CD4-positive, alpha-beta memory T cell (primary cell): ENCODE measurements around the gene BMP4. TPM values are rescaled to one million over a fixed set of nuclear protein-coding genes. Genes with fewer than 3 reads are reported as not detected.

Experiments
- CTCF ChIA-PET: fragments of 350-600 bp; sonication (Branson Sonifier 250); formaldehyde crosslinking; loops from one replicate; lab custom pipeline; 2021; ENCODE audit warnings: inconsistent platforms; ENCODE audit not compliant: partially characterized antibody; lab: Charles Lee
- POLR2A ChIA-PET: fragments of 350-600 bp; sonication (Branson Sonifier 250); formaldehyde crosslinking; loops from one replicate; lab custom pipeline; 2021; ENCODE audit not compliant: partially characterized antibody; lab: Charles Lee
- DNase-seq, 5 donors: peaks; one replicate each; pipeline versions ENCODE4 v3.0.0 to v3.0.0-alpha.2; 2020 to 2022; ENCODE audit warnings: mixed read lengths in 1 of 5
- H3K27ac ChIP-seq: one replicate; pipeline ENCODE4 v1.7.0; 2013; ENCODE audit warnings: low read depth, low read length
- H3K27me3 ChIP-seq: 2 replicates; pipeline ENCODE4 v1.7.0; 2013; ENCODE audit warnings: mild to moderate bottlenecking, low read length, moderate library complexity; ENCODE audit not compliant: insufficient read depth
- H3K36me3 ChIP-seq: 2 replicates; pipeline ENCODE4 v1.7.0; 2013; ENCODE audit warnings: mild to moderate bottlenecking, low read length, moderate library complexity; ENCODE audit not compliant: insufficient read depth
- H3K4me1 ChIP-seq: 2 replicates; pipeline ENCODE4 v1.7.0; 2013; ENCODE audit warnings: mild to moderate bottlenecking, low read length, moderate library complexity; ENCODE audit not compliant: insufficient read depth
- H3K4me3 ChIP-seq, 2 donors: one replicate each; pipeline ENCODE4 v1.7.0; 2013; ENCODE audit warnings: low read length in 2 of 2, mild to moderate bottlenecking in 1 of 2
- H3K9me3 ChIP-seq, 2 donors: one replicate each; pipeline ENCODE4 v1.7.0; 2013; ENCODE audit warnings: low read length in 2 of 2, control low read depth in 1 of 2; ENCODE audit not compliant: control insufficient read depth in 1 of 2
- H3K27ac Mint-ChIP-seq, 7 donors: one replicate each; pipeline ENCODE4 v1.8.0; 2020 to 2021; ENCODE audit warnings: mixed read lengths in 7 of 7, mild to moderate bottlenecking in 6 of 7, inconsistent platforms in 3 of 7, moderate library complexity in 3 of 7
- H3K27me3 Mint-ChIP-seq, 2 donors: one replicate each; pipeline ENCODE4 v1.8.0; 2020 to 2021; ENCODE audit warnings: mixed read lengths in 2 of 2
- H3K36me3 Mint-ChIP-seq, 2 donors: one replicate each; pipeline ENCODE4 v1.8.0; 2020 to 2021; ENCODE audit warnings: mixed read lengths in 2 of 2, inconsistent platforms in 1 of 2, mild to moderate bottlenecking in 1 of 2
- H3K4me1 Mint-ChIP-seq, 4 donors: one replicate each; pipeline ENCODE4 v1.8.0; 2020 to 2021; ENCODE audit warnings: mixed read lengths in 4 of 4, mild to moderate bottlenecking in 1 of 4
- H3K4me3 Mint-ChIP-seq, 8 donors: one replicate each; pipeline ENCODE4 v1.8.0; 2020 to 2021; ENCODE audit warnings: mixed read lengths in 8 of 8, mild to moderate bottlenecking in 7 of 8, moderate library complexity in 6 of 8, inconsistent platforms in 3 of 8
- H3K9me3 Mint-ChIP-seq, 8 donors: one replicate each; pipeline ENCODE4 v1.8.0; 2020 to 2021; ENCODE audit warnings: mixed read lengths in 8 of 8, mild to moderate bottlenecking in 5 of 8, inconsistent platforms in 3 of 8, moderate library complexity in 1 of 8
- intact Hi-C: fragments of 100-400 bp; cut with micrococcal nuclease; formaldehyde crosslinking; loops from one replicate; pipeline ENCODE4 v1.15.1; 2023
- polyA plus RNA-seq, 2 donors: library from polyadenylated mRNA; unstranded; fragments of 300-500 nt; fragmentation: Illumina TruSeq; gene quantifications; one replicate each; pipeline ENCODE4 v1.2.3, GENCODE V29; 2021
- total RNA-seq, 2 experiments: library from RNA; stranded (reverse); gene quantifications; one replicate each; pipeline ENCODE4 v1.2.3, GENCODE V29; 2021

Gene BMP4
- total and polyA plus RNA-seq, 4 experiments from 2014 or later, result 1.1 to 2.8 (median 2.2) TPM; not detected in 1

DNA sequence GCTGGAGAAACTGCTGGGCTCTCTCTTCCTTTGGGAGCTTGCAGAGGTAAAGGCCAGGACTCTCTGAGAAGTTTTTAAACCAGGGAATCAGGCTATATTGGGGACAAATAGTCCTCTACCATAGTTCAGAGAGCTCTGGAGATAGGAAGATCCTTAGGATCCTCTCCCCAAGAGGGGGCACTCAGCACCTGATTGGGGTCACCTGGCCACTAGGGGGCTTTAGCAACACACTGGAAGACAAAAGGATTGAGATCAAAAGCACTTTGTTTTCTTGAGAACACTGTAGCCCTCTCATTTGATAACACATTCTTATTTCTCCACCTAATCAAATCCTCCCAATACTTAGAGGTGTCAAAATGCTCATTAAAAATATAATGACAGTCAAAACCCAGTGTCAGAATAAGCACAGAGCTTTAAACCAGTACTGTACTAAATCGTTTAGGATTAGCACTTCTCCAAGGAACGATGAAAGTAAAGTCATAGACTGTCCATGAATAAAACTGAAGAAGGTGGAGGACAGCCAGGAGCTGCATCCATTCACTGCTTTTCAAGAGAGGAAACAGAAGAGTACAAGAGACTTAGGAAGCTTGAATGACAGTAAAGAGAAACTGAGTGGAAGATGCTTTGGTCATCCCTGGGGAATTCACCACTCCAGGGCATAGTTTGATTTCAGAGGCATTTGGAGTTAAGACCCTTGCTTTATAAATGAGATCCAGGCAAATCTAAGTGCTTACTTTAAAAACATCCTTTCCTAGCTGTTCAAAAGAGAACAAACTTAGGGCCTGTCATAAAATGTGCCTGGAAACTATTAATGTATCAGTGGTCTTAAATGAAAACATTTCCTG, 26.5 kb downstream of the BMP4 start:
- CTCF ChIA-PET, result interaction anchor here (0.7 to 2.1 kb wide), 7 partner anchors 9 to 418 kb away, joined by 3 to 13 read pairs (median 4); partner anchors contain the start of gene BMP4
- H3K9me3 Mint-ChIP-seq, result no peaks in the 10 kb centered on the region
- intact Hi-C loops, result loop anchor here (1.0 to 5.0 kb wide), 2 partner anchors 71 to 417 kb away; no protein-coding TSS in a partner anchor
- H3K27me3 Mint-ChIP-seq, result peaks cover 3 to 8% of the 10 kb centered on the region in 2 donors
- H3K36me3 Mint-ChIP-seq, result no peaks in the 10 kb centered on the region
- Histone ChIP-seq H3K4me3 (no peak overlapping the region), H3K27me3 (no peaks in the 10 kb centered on the region), H3K27ac (no peak overlapping the region), H3K4me1 (no peaks in the 10 kb centered on the region), H3K9me3 (no peaks in the 10 kb centered on the region), H3K36me3 (no peaks in the 10 kb centered on the region)
- no peak overlapping the region for H3K4me3 Mint-ChIP-seq
- POLR2A ChIA-PET, result no interaction called here
- no peaks in the 10 kb centered on the region for H3K4me1 Mint-ChIP-seq
- DNase-seq, result peak in 2 of 5 donors; percentile 8 to 12
- H3K27ac Mint-ChIP-seq, result no peak overlapping the region

DNA sequence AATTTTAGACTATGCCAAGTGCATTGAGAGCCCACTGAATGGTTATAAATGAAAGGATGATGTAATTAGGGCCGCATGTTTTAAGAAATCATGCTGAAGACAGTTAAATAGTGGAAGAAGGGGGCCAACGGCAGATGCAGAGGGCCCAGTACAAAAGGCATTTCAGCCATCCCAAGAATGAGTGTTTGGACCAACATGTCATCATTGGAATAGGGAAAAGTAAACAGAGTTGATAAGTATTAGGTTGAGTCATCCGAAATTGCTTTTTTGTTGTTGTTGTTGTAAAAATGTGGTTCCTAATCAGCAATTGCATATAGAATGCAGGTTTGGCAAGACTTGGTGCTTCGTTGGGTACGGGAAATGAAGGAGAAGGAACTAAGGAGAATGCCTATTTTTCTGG, 29.5 kb downstream of the BMP4 start:
- ChIA-PET CTCF (no interaction called here), POLR2A (no interaction called here)
- Mint-ChIP-seq H3K4me1 (no peaks in the 10 kb centered on the region), H3K27ac (no peak overlapping the region), H3K27me3 (peaks cover 3 to 10% of the 10 kb centered on the region in 2 donors), H3K36me3 (no peaks in the 10 kb centered on the region), H3K4me3 (no peak overlapping the region), H3K9me3 (no peaks in the 10 kb centered on the region)
- no peaks in the 10 kb centered on the region for H3K9me3 ChIP-seq
- intact Hi-C loops, result no loop called here
- H3K27ac ChIP-seq, result no peak overlapping the region
- no peaks in the 10 kb centered on the region for H3K36me3 ChIP-seq
- DNase-seq, result no peak
- H3K4me1 ChIP-seq, result no peaks in the 10 kb centered on the region
- no peaks in the 10 kb centered on the region for H3K27me3 ChIP-seq
- H3K4me3 ChIP-seq, result no peak overlapping the region

DNA sequence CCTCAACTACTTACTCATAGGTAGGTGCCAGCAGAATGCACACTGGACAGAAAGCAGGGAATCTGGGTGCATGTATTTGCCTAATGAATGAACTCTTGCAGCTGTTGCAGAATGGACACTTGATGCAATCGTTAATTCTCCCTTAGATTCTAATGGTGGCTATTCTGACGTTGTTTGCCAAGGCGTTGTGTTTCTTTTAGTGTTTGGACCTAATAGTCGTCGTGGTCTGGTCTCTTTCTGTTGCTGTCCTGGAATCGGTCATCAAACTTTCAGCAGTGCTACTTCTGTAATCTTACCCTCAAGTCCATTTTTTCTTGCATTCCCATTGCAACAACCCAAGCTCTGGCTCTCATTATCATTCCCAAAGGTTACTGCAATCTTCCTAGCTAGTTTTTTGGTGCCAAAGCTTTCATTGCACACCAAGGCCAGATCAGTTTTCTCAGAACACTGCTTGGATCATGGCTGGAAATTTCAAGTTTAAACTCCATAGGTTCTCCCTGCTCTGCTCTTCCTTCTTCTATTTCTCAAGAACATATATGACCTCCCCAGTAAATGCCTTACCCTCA, 31.3 kb downstream of the BMP4 start:
- intact Hi-C loops, result no loop called here
- Mint-ChIP-seq H3K4me1 (no peaks in the 10 kb centered on the region), H3K36me3 (no peaks in the 10 kb centered on the region), H3K9me3 (no peaks in the 10 kb centered on the region), H3K27me3 (peaks cover 3 to 10% of the 10 kb centered on the region in 2 donors), H3K4me3 (no peak overlapping the region), H3K27ac (no peak overlapping the region)
- H3K36me3 ChIP-seq, result no peaks in the 10 kb centered on the region
- no peaks in the 10 kb centered on the region for H3K9me3 ChIP-seq
- no peak overlapping the region for H3K27ac ChIP-seq
- H3K4me1 ChIP-seq, result no peaks in the 10 kb centered on the region
- CTCF ChIA-PET, result interaction anchor here (0.7 kb wide), 1 partner anchor 9 kb away, joined by 3 read pairs; no protein-coding TSS in a partner anchor
- no peak for DNase-seq
- no peaks in the 10 kb centered on the region for H3K27me3 ChIP-seq
- no peak overlapping the region for H3K4me3 ChIP-seq
- POLR2A ChIA-PET, result no interaction called here

DNA sequence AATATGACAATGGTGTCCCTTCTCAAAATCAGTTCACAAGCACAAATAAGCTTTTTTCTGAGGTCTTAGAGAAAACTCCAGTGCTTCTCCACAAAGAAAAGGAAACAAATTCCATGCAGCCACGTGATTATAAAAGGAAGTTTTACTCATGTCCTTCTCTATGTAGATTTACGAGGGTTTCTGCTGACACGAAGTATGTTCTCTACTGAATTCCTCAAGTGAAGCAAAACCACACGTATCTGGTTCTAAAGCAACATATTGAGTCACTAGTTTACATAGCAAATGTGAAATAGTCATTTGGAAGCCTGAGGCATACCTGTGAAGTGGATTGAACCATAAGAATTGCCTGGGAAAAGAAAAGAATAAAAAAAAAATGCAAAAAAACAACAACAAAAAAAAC, 31.9 kb downstream of the BMP4 start:
- CTCF ChIA-PET, result no interaction called here
- intact Hi-C loops, result no loop called here

DNA sequence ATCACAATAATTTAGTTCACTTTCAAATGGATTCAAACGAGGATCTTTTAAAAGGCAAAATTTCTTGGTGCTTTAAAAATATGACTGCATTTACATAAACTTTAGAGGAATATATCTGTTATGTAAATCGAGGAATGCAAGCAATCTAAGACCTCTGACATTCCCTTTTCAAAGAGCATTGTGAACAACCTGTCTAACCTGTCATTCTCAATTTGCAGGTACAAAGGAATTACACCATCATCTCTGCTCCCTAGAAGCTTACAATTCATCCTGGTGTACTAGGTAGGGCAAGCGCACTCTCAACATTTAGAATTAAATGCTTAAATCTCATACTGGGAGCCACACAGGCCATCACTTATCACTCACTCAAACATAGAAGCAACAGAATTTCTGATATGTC, 35.6 kb downstream of the BMP4 start:
- Histone ChIP-seq H3K27me3 (no peaks in the 10 kb centered on the region), H3K9me3 (no peaks in the 10 kb centered on the region), H3K4me1 (no peaks in the 10 kb centered on the region), H3K27ac (no peak overlapping the region), H3K4me3 (no peak overlapping the region), H3K36me3 (no peaks in the 10 kb centered on the region)
- no peaks in the 10 kb centered on the region for H3K4me1 Mint-ChIP-seq
- CTCF ChIA-PET, result interaction anchor here (2.2 kb wide), 1 partner anchor 9 kb away, joined by 11 read pairs; no protein-coding TSS in a partner anchor
- intact Hi-C loops, result no loop called here
- no peak for DNase-seq
- no peak overlapping the region for H3K4me3 Mint-ChIP-seq
- H3K27me3 Mint-ChIP-seq, result peaks cover 3 to 6% of the 10 kb centered on the region in 2 donors
- H3K9me3 Mint-ChIP-seq, result peaks cover 0 to 2% (median 0%) of the 10 kb centered on the region in 8 donors
- no peak overlapping the region for H3K27ac Mint-ChIP-seq
- H3K36me3 Mint-ChIP-seq, result no peaks in the 10 kb centered on the region
- POLR2A ChIA-PET, result no interaction called here

More for the DNA sequence above, 31.9 kb downstream of the BMP4 start:
- no peak overlapping the region for H3K27ac Mint-ChIP-seq
- DNase-seq, result no peak
- POLR2A ChIA-PET, result no interaction called here
- H3K4me1 ChIP-seq, result no peaks in the 10 kb centered on the region
- no peaks in the 10 kb centered on the region for H3K36me3 Mint-ChIP-seq
- no peaks in the 10 kb centered on the region for H3K9me3 Mint-ChIP-seq
- H3K4me1 Mint-ChIP-seq, result no peaks in the 10 kb centered on the region
- H3K27me3 Mint-ChIP-seq, result peaks cover 3 to 10% of the 10 kb centered on the region in 2 donors
- no peak overlapping the region for H3K4me3 ChIP-seq
- no peak overlapping the region for H3K4me3 Mint-ChIP-seq
- no peaks in the 10 kb centered on the region for H3K9me3 ChIP-seq
- no peaks in the 10 kb centered on the region for H3K36me3 ChIP-seq
- H3K27me3 ChIP-seq, result no peaks in the 10 kb centered on the region
- H3K27ac ChIP-seq, result no peak overlapping the region

DNA sequence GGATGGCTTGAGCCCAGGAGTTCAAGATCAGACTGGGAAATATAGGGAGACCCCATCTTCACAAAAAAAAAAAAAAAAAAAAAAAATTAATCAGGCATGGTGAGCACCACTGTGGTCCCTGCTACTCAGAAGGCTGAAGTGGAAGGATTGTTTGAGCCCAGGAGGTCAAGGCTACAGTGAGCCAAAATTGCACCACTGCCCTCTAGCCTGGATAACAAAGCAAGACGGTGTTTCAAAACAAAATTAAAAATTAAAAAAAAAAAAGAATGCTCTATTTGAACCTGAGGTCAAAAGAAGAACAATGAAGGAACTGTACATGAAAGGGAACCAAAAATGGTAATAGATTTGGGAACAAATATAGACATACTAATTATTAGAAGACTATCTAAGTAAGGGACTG, 40.4 kb downstream of the BMP4 start:
- ChIA-PET CTCF (interaction anchor here (0.7 kb wide), 1 partner anchor 174 kb away, joined by 5 read pairs; no protein-coding TSS in a partner anchor), POLR2A (no interaction called here)
- no peaks in the 10 kb centered on the region for H3K4me1 Mint-ChIP-seq
- Histone ChIP-seq H3K27me3 (no peaks in the 10 kb centered on the region), H3K36me3 (no peaks in the 10 kb centered on the region), H3K27ac (no peak overlapping the region), H3K9me3 (no peaks in the 10 kb centered on the region), H3K4me1 (no peaks in the 10 kb centered on the region), H3K4me3 (no peak overlapping the region)
- no peak overlapping the region for H3K4me3 Mint-ChIP-seq
- intact Hi-C loops, result no loop called here
- H3K27ac Mint-ChIP-seq, result no peak overlapping the region
- H3K27me3 Mint-ChIP-seq, result peaks cover 0 to 4% of the 10 kb centered on the region in 2 donors
- H3K36me3 Mint-ChIP-seq, result no peaks in the 10 kb centered on the region
- H3K9me3 Mint-ChIP-seq, result peaks cover 0 to 10% (median under 1%) of the 10 kb centered on the region in 8 donors
- no peak for DNase-seq

DNA sequence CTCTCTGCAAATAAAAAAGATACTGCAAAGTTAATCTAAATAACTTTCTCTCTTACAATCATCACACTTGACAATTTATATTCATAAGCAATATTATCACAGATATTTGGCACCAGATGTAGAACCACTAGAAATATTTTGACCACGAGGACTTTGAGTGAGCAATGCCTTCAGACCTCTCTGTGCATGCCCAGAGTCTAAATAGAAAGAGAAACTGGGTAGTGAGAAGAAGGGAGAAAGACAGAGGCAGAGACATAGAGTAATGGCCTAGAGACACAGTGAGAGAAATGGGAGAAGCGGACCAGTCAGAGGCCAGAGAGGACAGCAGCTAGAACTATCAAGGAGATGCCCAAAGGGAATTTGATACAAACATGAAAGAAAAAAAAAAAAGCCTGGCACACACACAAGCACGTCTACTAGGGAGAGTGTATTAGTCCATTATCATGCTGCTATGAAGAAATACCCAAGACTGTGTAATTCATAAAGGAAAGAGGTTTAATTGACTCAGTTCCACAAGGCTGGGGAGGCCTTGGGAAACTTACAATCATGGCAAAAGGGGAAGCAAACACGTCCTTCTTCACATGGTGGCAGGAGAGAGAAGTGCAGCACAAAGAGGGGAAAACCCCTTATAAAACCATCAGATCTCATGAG, 41.1 kb downstream of the BMP4 start:
- Mint-ChIP-seq H3K4me3 (no peak overlapping the region), H3K27ac (peak overlapping the region in 1 of 7 donors; percentile 46), H3K4me1 (no peaks in the 10 kb centered on the region), H3K36me3 (no peaks in the 10 kb centered on the region), H3K27me3 (peaks cover 0 to 4% of the 10 kb centered on the region in 2 donors), H3K9me3 (peaks cover 0 to 11% (median under 1%) of the 10 kb centered on the region in 8 donors)
- Histone ChIP-seq H3K27ac (no peak overlapping the region), H3K4me1 (no peaks in the 10 kb centered on the region), H3K36me3 (no peaks in the 10 kb centered on the region), H3K9me3 (no peaks in the 10 kb centered on the region), H3K4me3 (no peak overlapping the region), H3K27me3 (no peaks in the 10 kb centered on the region)
- no peak for DNase-seq
- CTCF ChIA-PET, result interaction anchor here (0.7 kb wide), 1 partner anchor 175 kb away, joined by 5 read pairs; no protein-coding TSS in a partner anchor
- intact Hi-C loops, result no loop called here
- POLR2A ChIA-PET, result no interaction called here
